HG02852 (cell line): ENCODE results near the gene ZNF529.

Experiments used
- ATAC-seq: cut with Tn5 transposase; IDR thresholded peaks from one replicate; pipeline ENCODE4 v1.9.1; 2021; ENCODE audit warnings: mild to moderate bottlenecking, moderate library complexity; ENCODE audit not compliant: unreplicated experiment

Gene ZNF529

GRCh38 chr19:36514012-36514612 is 59.0 kb downstream of the ZNF529 start:
- no peak for ATAC-seq

GRCh38 chr19:36508325-36508724 is 64.8 kb downstream of the ZNF529 start:
- ATAC-seq, result no peak

- ATAC-seq, result no peak
These were observed 71.1 kb downstream of the ZNF529 start for GRCh38 chr19:36501973-36502372.

- ATAC-seq, result no peak
These were observed 76.1 kb downstream of the ZNF529 start for GRCh38 chr19:36497001-36497400.
